ENCODE measurements around the gene NCR1. TPM values are rescaled to one million over a fixed set of nuclear protein-coding genes. Genes with fewer than 3 reads are reported as not detected.
"Not testable (repeated sequence)": the region's sequence is repeated elsewhere in the genome, so short reads cannot be mapped to it uniquely, and the experiment has no call there.

NCR1 gene
- polyA plus RNA-seq, 1 experiment, result not detected

DNA sequence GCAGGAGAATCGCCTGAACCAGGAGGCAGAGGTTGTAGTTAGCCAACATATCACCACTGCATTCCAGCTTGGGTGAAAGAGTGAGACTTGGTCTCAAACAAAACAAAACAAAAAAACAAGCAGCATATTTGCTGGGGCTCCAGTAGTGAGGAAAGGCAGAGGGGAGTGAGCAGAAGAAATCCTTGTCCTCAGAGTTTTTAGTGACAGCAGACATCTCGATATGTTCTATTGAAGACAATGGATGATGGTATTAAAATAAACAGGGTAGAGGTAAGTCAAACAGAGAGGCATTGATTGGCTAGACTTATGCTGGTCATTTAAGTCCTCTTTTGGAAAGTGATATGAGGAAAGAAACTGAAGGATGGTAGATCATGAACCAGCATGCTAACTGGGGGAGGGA is 22.4 kb downstream of the NCR1 start:
- Histone ChIP-seq H3K9me3 (ENCODE audit: control insufficient read depth, insufficient read depth, low read length) (peaks cover 74% of the 10 kb centered on the region), H3K27ac (ENCODE audit: low read depth, low read length) (no peak overlapping the region), H3K27me3 (ENCODE audit: control insufficient read depth, insufficient read depth, low read length) (no peaks in the 10 kb centered on the region), H3K4me3 (ENCODE audit: low read depth, low read length) (no peak overlapping the region)
- no peak for DNase-seq (ENCODE audit: low read depth, low spot score)
- ChIA-PET CTCF (no interaction called here), POLR2A (no interaction called here)
- no peak for TF ChIP-seq CTCF (IDR thresholded peaks at IDR 0.05; ENCODE audit: low read depth, low read length)

DNA sequence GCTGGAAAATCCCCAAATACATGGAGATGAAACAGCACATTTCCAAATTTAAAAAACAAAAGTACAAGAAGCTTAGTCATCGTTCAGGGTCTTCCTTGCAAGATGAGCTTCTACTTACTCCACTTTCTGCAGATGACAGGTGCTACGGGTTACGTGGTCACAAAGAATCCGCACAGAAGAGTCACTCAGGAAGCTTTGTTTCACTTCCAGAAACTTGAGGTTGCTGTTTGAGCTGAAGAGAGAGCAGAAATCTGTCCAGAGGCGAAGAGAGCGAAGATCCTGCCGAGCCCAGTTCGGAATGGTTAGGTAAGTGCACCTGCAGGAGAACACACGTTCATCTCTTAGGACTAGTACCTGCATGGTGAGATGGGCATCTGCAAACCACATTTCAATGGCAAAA is 32.0 kb downstream of the NCR1 start:
- Histone ChIP-seq H3K4me3 (ENCODE audit: low read depth, low read length) (no peak overlapping the region), H3K27me3 (ENCODE audit: control insufficient read depth, insufficient read depth, low read length) (no peaks in the 10 kb centered on the region), H3K27ac (ENCODE audit: low read depth, low read length) (no peak overlapping the region), H3K9me3 (ENCODE audit: control insufficient read depth, insufficient read depth, low read length) (peaks cover 77% of the 10 kb centered on the region)
- no peak for TF ChIP-seq CTCF (IDR thresholded peaks at IDR 0.05; ENCODE audit: low read depth, low read length)
- ChIA-PET POLR2A (no interaction called here), CTCF (interaction anchor here (0.6 kb wide), 1 partner anchor 204 kb away, joined by 3 read pairs; no protein-coding TSS in a partner anchor)
- no peak for DNase-seq (ENCODE audit: low read depth, low spot score)

- Histone ChIP-seq H3K4me3 (ENCODE audit: low read depth, low read length) (no peak overlapping the region), H3K27ac (ENCODE audit: low read depth, low read length) (no peak overlapping the region), H3K9me3 (ENCODE audit: control insufficient read depth, insufficient read depth, low read length) (peaks cover 72% of the 10 kb centered on the region), H3K27me3 (ENCODE audit: control insufficient read depth, insufficient read depth, low read length) (no peaks in the 10 kb centered on the region)
- CTCF ChIA-PET, result no interaction called here
- no peak for TF ChIP-seq CTCF (IDR thresholded peaks at IDR 0.05; ENCODE audit: low read depth, low read length)
- DNase-seq (ENCODE audit: low read depth, low spot score), result no peak
- POLR2A ChIA-PET, result no interaction called here
These were observed 33.0 kb downstream of the NCR1 start for GRCh38 chr19:54938906-54939305.

- H3K27ac ChIP-seq (ENCODE audit: low read depth, low read length); CTCF ChIA-PET; H3K27me3 ChIP-seq (ENCODE audit: control insufficient read depth, insufficient read depth, low read length); POLR2A ChIA-PET; H3K4me3 ChIP-seq (ENCODE audit: low read depth, low read length); DNase-seq (ENCODE audit: low read depth, low spot score): not testable (repeated sequence)
- H3K9me3 ChIP-seq (ENCODE audit: control insufficient read depth, insufficient read depth, low read length), result peaks cover 67% of the 10 kb centered on the region
These were observed 33.6 kb downstream of the NCR1 start for GRCh38 chr19:54939538-54939937.

- H3K27ac ChIP-seq (ENCODE audit: low read depth, low read length); H3K27me3 ChIP-seq (ENCODE audit: control insufficient read depth, insufficient read depth, low read length); DNase-seq (ENCODE audit: low read depth, low spot score); H3K4me3 ChIP-seq (ENCODE audit: low read depth, low read length); POLR2A ChIA-PET; CTCF ChIA-PET: not testable (repeated sequence)
- peaks cover 67% of the 10 kb centered on the region for H3K9me3 ChIP-seq (ENCODE audit: control insufficient read depth, insufficient read depth, low read length)
These were observed 37.9 kb downstream of the NCR1 start for GRCh38 chr19:54943772-54944361.

DNA sequence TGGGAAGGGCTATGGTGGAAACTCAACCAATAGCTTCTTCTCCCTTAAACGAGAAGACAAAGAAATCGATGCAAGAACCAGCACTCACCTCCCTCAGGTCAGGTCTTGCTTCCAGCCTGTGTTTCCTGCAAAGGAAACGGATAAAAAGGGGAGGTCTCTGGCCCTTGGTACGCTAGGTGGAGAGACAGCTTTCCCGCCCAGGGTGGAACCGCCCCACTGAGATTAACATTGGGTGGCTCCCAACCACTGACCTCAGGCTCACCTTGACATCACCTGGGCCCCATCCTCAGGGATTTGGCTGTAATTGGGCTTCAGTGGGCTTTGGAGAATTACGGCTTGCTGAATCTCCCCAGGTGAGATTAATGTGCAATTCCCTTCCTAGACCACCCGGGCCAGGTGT is 41.4 kb downstream of the NCR1 start, which contains the start of gene NLRP7:
Gene NLRP7 (minus strand): TSS at position 150 of the 400 bp plus-strand sequence.
- POLR2A ChIA-PET, result no interaction called here
- Histone ChIP-seq H3K9me3 (ENCODE audit: control insufficient read depth, insufficient read depth, low read length) (peaks cover 60% of the 10 kb centered on the region), H3K4me3 (ENCODE audit: low read depth, low read length) (no peak within 1 kb of the TSS), H3K27me3 (ENCODE audit: control insufficient read depth, insufficient read depth, low read length) (no peaks in the 10 kb centered on the region), H3K27ac (ENCODE audit: low read depth, low read length) (no peak within 1 kb of the TSS)
- TF ChIP-seq CTCF (IDR thresholded peaks at IDR 0.05; ENCODE audit: low read depth, low read length), result no peak
- CTCF ChIA-PET, result interaction anchor here (0.5 kb wide), 1 partner anchor 10 kb away, joined by 3 read pairs; no protein-coding TSS in a partner anchor
- DNase-seq (ENCODE audit: low read depth, low spot score), result no peak

Measured in AG04450 (cell line).